ENCODE data around the gene RGN. TPM values are rescaled to one million over a fixed set of nuclear protein-coding genes. Genes with fewer than 3 reads are reported as not detected.
"Not testable (repeated sequence)": the region's sequence is repeated elsewhere in the genome, so short reads cannot be mapped to it uniquely, and the experiment has no call there.

RGN gene
- total RNA-seq, 1 experiment from 2014 or later: not detected

GRCh38 chrX:47112316-47112954 is 34.2 kb downstream of the RGN start:
- no peaks in the 10 kb centered on the region for H3K79me2 ChIP-seq (ENCODE audit: low read length)
- H3K27me3 ChIP-seq (ENCODE audit: low read length): no peaks in the 10 kb centered on the region
- no peak overlapping the region for H2AFZ ChIP-seq (ENCODE audit: low read length)
- ChIA-PET CTCF (no interaction called here), POLR2A (ENCODE audit: unreplicated experiment) (no interaction called here)
- H3K4me3 ChIP-seq (ENCODE audit: low read length): no peak overlapping the region
- no peaks in the 10 kb centered on the region for H3F3A ChIP-seq (ENCODE audit: low read length, unreplicated experiment)
- H3K4me2 ChIP-seq (ENCODE audit: low read length): no peak overlapping the region
- intact Hi-C loops (cut with micrococcal nuclease): no loop called here
- BruUV-seq (replicated peaks): no TSS peak
- DNase-seq (no peak), ATAC-seq (no peak)
- H3K9ac ChIP-seq (ENCODE audit: low read length): no peak overlapping the region
- no peaks in the 10 kb centered on the region for H3K4me1 ChIP-seq (ENCODE audit: insufficient read depth, low read length)
- TF ChIP-seq EZH2 (IDR thresholded peaks at IDR 0.05; ENCODE audit: low read length, unreplicated experiment): no peak
- no peak for TF ChIP-seq EZH2phosphoT487 (IDR thresholded peaks at IDR 0.05; ENCODE audit: borderline replicate concordance, low read length)
- TF ChIP-seq CTCF (conservative IDR thresholded peaks at IDR 0.05; ENCODE audit: low read depth, low read length): no peak
- no peaks in the 10 kb centered on the region for H4K20me1 ChIP-seq (ENCODE audit: low read length)
- H3K9me2 ChIP-seq (replicated peaks; ENCODE audit: low read length): no peaks in the 10 kb centered on the region
- no peaks in the 10 kb centered on the region for H3K9me3 ChIP-seq (ENCODE audit: low read length)
- no peaks in the 10 kb centered on the region for H3K36me3 ChIP-seq (ENCODE audit: low read depth, low read length)
- H3K27ac ChIP-seq (ENCODE audit: low read length): no peak overlapping the region

GRCh38 chrX:47116551-47117110 is 38.4 kb downstream of the RGN start:
- CTCF ChIA-PET; H3F3A ChIP-seq (ENCODE audit: low read length, unreplicated experiment); H3K4me2 ChIP-seq (ENCODE audit: low read length); H3K36me3 ChIP-seq (ENCODE audit: low read depth, low read length); H3K27me3 ChIP-seq (ENCODE audit: low read length); POLR2A ChIA-PET (ENCODE audit: unreplicated experiment); ATAC-seq; BruUV-seq (replicated peaks); DNase-seq; H3K27ac ChIP-seq (ENCODE audit: low read length); H3K9me3 ChIP-seq (ENCODE audit: low read length); H3K4me1 ChIP-seq (ENCODE audit: insufficient read depth, low read length); intact Hi-C loops (cut with micrococcal nuclease); H3K9me2 ChIP-seq (replicated peaks; ENCODE audit: low read length); H3K79me2 ChIP-seq (ENCODE audit: low read length); H3K4me3 ChIP-seq (ENCODE audit: low read length); H2AFZ ChIP-seq (ENCODE audit: low read length); H4K20me1 ChIP-seq (ENCODE audit: low read length); H3K9ac ChIP-seq (ENCODE audit: low read length): not testable (repeated sequence)

DNA sequence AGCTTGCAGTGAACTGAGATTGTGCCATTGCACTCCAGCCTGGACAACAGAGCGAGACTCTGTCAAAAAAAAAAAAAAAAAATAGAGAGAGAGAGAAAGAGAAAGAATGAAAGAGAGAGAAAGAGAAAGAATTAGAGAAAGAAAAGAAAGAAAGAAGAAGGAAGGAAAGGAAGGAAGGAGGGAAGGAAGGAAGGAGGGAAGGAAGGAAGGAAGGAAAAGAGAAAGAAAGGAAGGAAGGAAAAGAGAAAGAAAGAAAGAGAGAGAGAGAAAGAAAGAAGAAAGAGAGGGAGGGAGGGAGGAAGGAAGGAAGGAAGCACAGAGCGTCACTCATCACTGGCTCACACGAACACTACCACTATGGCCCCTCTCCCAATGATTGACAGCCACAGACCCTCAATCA is 46.2 kb downstream of the RGN start:
- H3F3A ChIP-seq (ENCODE audit: low read length, unreplicated experiment); BruUV-seq (replicated peaks); H3K9me3 ChIP-seq (ENCODE audit: low read length); H3K9ac ChIP-seq (ENCODE audit: low read length); POLR2A ChIA-PET (ENCODE audit: unreplicated experiment); intact Hi-C loops (cut with micrococcal nuclease); H3K4me2 ChIP-seq (ENCODE audit: low read length); CTCF ChIA-PET; H3K36me3 ChIP-seq (ENCODE audit: low read depth, low read length); H3K79me2 ChIP-seq (ENCODE audit: low read length); H3K4me3 ChIP-seq (ENCODE audit: low read length); H2AFZ ChIP-seq (ENCODE audit: low read length); H3K4me1 ChIP-seq (ENCODE audit: insufficient read depth, low read length); H3K27ac ChIP-seq (ENCODE audit: low read length); ATAC-seq; DNase-seq; H3K27me3 ChIP-seq (ENCODE audit: low read length); H4K20me1 ChIP-seq (ENCODE audit: low read length); H3K9me2 ChIP-seq (replicated peaks; ENCODE audit: low read length): not testable (repeated sequence)

Data from PC-3 (cell line).